Stimulated activated CD4-positive, alpha-beta T cell treated with anti-CD3 and anti-CD28 coated beads, Interleukin-4, amount 100 ng/mL, for 24 hours (primary cell): ENCODE measurements around the gene SCAND1.

Experiments used
- DNase-seq: peaks from one replicate; pipeline ENCODE4 v3.0.0-alpha.2; 2020

The SCAND1 gene

DNA sequence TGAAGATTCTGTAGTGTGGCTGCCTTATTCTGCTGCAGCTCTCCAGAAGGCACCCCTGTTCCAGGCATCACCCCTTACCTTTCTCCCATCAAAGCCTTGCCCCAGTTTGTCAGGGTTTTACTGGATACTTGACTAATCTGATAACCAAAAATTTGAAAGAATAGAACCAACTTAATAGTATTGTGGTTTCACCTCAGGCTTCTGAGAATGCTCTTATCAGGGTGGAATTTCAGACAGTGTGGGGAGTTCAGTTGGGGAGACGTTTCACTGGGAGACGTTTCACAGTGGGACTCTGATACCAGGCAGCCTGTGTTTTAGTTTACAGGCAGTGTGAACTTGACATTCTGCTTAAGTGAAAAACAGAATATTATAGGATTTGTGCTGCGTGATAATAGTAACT is 50.5 kb downstream of the SCAND1 start:
- DNase-seq, result no peak
